BLaER1 treated with 17β-estradiol and CSF1 and Interleukin-3, amounts not matched to agents 10 nM and 100 nM (cell line): Measurements from ENCODE around the gene TBL2.
"Not testable (repeated sequence)": the region's sequence is repeated elsewhere in the genome, so short reads cannot be mapped to it uniquely, and the experiment has no call there.

Experiments used
- H3K27ac ChIP-seq, 11 experiments: shearing (Covaris generic); formaldehyde crosslinking; 2 replicates each; pipeline ENCODE4 v1.8.1; 2022
- H3K27me3 ChIP-seq, 11 experiments: shearing (Covaris generic); formaldehyde crosslinking; 2 replicates each; pipeline ENCODE4 v1.8.1; 2022
- H3K36me3 ChIP-seq, 11 experiments: shearing (Covaris generic); formaldehyde crosslinking; 2 replicates each; pipeline ENCODE4 v1.8.1; 2022
- H3K4me1 ChIP-seq, 10 experiments: shearing (Covaris generic); formaldehyde crosslinking; 2 replicates each; pipeline ENCODE4 v1.8.1; 2022
- H3K4me2 ChIP-seq, 11 experiments: shearing (Covaris generic); formaldehyde crosslinking; 2 replicates each; pipeline ENCODE4 v1.8.1; 2022
- H3K4me3 ChIP-seq, 10 experiments: shearing (Covaris generic); formaldehyde crosslinking; 2 replicates each; pipeline ENCODE4 v1.8.1; 2022
- H3K9ac ChIP-seq, 11 experiments: shearing (Covaris generic); formaldehyde crosslinking; 2 replicates each; pipeline ENCODE4 v1.8.1; 2022
- H3K9me3 ChIP-seq, 11 experiments: shearing (Covaris generic); formaldehyde crosslinking; replicated peaks in 1 of 11; 2 replicates each; pipeline ENCODE4 v1.8.1; 2022
- H4K20me1 ChIP-seq, 11 experiments: shearing (Covaris generic); formaldehyde crosslinking; 2 replicates each; pipeline ENCODE4 v1.8.1; 2022
- Cebpa-rat ChIP-seq, 11 experiments: shearing (Covaris generic); IDR thresholded peaks; 2 replicates each; pipeline ENCODE4 v1.8.1; 2022

The TBL2 gene

DNA sequence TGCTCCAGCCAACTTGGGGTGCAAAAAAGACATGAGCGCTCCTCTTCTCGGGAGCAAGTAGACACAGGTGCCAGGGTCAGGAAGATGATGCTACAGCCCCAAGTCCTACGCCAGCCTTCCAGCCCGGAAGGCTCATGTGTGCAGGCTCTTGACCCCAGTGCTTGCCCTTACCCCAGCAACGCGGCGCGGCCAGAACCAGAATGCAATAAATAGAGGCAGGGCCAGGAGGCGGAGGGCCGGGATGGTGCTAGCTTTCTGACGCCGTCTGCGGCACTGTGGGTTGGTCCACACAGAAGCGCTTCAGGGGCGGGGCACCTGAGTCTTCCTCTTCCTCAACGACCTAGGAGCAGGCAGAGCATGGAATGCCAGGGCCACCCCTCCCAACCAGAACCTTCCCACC is 41.3 kb downstream of the TBL2 start:
- no peak overlapping the region for H3K4me3 ChIP-seq
- no peaks in the 10 kb centered on the region for H3K27me3 ChIP-seq
- H4K20me1 ChIP-seq = peaks cover 0 to 43% (median 27%) of the 10 kb centered on the region in 11 experiments; a peak in 16 of 22 replicates
- H3K4me2 ChIP-seq = no peak overlapping the region
- no peaks in the 10 kb centered on the region for H3K9me3 ChIP-seq
- H3K27ac ChIP-seq = no peak overlapping the region
- no peak overlapping the region for H3K9ac ChIP-seq
- no peak for TF ChIP-seq Cebpa-rat (IDR thresholded peaks at IDR 0.05)
- no peaks in the 10 kb centered on the region for H3K4me1 ChIP-seq
- H3K36me3 ChIP-seq = peaks cover 77 to 100% (median 97%) of the 10 kb centered on the region in 11 experiments

DNA sequence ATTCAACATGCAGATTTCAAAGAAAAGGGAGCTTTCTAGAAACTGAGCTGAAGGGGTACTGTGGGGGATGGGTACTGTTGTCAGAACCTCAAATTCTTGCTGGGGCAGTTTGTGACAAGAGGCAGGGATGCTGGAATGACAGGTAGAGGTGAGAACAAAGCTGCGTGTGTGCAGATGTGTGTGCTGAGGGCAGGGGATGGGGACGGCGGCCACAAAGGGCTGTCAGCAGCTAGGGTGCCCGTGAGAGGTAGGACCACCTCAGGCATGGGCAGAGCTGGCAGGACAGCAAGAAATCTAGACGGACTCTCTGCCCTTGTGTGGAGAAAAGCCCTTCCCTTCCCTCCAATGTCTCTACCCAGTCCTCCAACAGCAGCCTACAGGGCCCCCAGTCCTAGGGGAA is 41.9 kb downstream of the TBL2 start:
- peaks cover 77 to 99% (median 96%) of the 10 kb centered on the region in 11 experiments for H3K36me3 ChIP-seq
- H3K4me2 ChIP-seq = no peak overlapping the region

DNA sequence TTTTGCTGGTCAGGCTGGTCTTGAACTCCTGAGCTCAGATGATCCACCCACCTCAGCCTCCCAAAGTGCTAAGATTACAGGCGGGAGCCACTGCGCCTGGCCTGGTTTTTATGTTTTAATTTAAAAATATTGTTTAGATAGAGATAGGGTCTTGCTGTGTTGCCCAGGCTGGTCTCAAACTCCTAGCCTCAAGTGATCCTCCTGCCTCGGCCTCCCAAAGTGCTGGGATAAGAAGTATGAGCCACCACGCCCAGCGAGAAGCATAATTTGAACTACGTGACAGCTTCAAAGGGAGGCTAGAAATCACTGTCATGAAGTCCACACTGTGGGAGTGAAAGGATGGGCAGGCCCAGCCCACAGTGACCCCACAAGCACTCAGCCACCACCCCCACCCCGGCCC is 42.5 kb downstream of the TBL2 start:
- not testable (repeated sequence) for H3K27me3 ChIP-seq, H3K9ac ChIP-seq, H3K9me3 ChIP-seq, H3K27ac ChIP-seq, H3K4me2 ChIP-seq, H3K4me1 ChIP-seq, H3K4me3 ChIP-seq
- Histone ChIP-seq H4K20me1 (peaks cover 0 to 32% (median 15%) of the 10 kb centered on the region in 11 experiments; a peak in 11 of 22 replicates), H3K36me3 (peaks cover 73 to 99% (median 92%) of the 10 kb centered on the region in 11 experiments)

More for the DNA sequence above, 41.9 kb downstream of the TBL2 start:
- H3K27me3 ChIP-seq = no peaks in the 10 kb centered on the region
- H3K27ac ChIP-seq = no peak overlapping the region
- TF ChIP-seq Cebpa-rat (IDR thresholded peaks at IDR 0.05) = no peak
- no peak overlapping the region for H3K9ac ChIP-seq
- peaks cover 0 to 37% (median 21%) of the 10 kb centered on the region in 11 experiments; a peak in 14 of 22 replicates for H4K20me1 ChIP-seq
- H3K4me3 ChIP-seq = no peak overlapping the region
- no peaks in the 10 kb centered on the region for H3K9me3 ChIP-seq
- no peaks in the 10 kb centered on the region for H3K4me1 ChIP-seq

DNA sequence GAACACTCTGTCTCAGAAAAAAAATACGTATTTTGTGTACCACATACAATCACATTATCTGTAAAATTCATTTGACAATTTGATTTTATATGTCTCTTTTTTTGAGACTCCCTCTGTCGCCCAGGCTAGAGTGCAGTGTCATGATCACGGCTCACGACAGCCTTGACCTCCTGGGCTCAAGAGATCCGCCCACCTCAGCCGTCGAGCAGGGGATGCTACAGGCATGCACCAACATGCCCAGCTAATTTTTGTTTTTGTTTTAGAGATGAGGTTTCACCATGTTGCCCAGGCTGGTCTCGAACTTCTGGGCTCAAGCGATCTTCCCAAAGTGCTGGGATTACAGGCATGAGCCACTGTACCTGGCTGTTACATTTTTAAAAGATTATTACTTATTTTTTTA is 44.6 kb downstream of the TBL2 start:
- H3K27ac ChIP-seq = peak overlapping the region in 3 of 11 experiments; percentile 18 to 36 (median 28); a peak in 2 of 22 replicates
- peak overlapping the region in 1 of 11 experiments; percentile 18; a peak in 1 of 22 replicates for H3K9ac ChIP-seq
- H4K20me1 ChIP-seq = peaks cover 0 to 24% (median 0%) of the 10 kb centered on the region in 11 experiments; a peak in 5 of 22 replicates
- no peak overlapping the region for H3K4me3 ChIP-seq
- H3K36me3 ChIP-seq = peaks cover 51 to 89% (median 75%) of the 10 kb centered on the region in 11 experiments
- no peak overlapping the region for H3K4me2 ChIP-seq
- H3K4me1 ChIP-seq = peaks cover 0 to 2% (median 0%) of the 10 kb centered on the region in 10 experiments; a peak in 4 of 20 replicates
- TF ChIP-seq Cebpa-rat (IDR thresholded peaks at IDR 0.05) = no peak
- H3K9me3 ChIP-seq = no peaks in the 10 kb centered on the region
- no peaks in the 10 kb centered on the region for H3K27me3 ChIP-seq

DNA sequence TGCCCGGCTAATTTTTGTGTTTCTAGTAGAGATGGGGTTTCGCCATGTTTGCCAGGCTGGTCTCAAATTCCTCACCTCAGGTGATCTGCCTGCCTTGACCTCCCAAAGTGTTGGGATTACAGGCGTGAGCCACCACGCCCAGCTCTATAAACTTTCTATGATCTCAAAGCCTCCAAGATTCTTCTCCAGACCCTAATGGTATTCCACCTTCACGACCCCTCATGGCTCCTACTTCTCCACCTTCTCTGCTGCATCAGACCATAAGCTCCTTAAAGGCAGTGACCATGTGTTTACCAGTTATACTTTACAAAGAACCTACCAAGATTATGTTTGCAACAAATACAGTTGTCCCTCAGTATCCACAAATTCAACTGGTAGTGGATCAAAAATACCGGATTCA is 46.2 kb downstream of the TBL2 start:
- Histone ChIP-seq H4K20me1 (peaks cover 0 to 14% (median 0%) of the 10 kb centered on the region in 11 experiments; a peak in 3 of 22 replicates), H3K9ac (no peak overlapping the region), H3K9me3 (no peaks in the 10 kb centered on the region), H3K4me3 (no peak overlapping the region), H3K4me2 (no peak overlapping the region), H3K4me1 (peaks cover 8 to 17% (median 14%) of the 10 kb centered on the region in 10 experiments), H3K27me3 (no peaks in the 10 kb centered on the region), H3K36me3 (peaks cover 36 to 74% (median 59%) of the 10 kb centered on the region in 11 experiments), H3K27ac (no peak overlapping the region)
- no peak for TF ChIP-seq Cebpa-rat (IDR thresholded peaks at IDR 0.05)

DNA sequence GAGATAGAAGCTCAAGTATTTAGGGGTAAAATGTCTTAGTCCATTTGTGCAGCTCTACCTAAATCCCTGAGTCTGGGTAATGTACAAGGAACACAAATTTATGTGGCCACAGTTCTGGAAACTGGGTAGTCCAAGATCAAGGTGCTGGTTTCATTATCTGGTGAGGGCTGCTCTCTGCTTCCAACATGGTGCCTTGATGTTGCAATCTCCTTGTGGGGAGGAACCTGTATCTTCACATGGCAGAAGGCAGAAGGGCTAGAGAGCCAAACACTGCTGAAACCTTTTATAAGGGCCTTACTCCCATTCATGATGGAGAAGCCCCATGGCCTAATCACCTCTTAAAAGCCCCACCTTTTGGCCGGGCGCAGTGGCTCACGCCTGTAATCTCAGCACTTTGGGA is 47.6 kb downstream of the TBL2 start:
- no peak overlapping the region for H3K4me2 ChIP-seq
- H3K9ac ChIP-seq = no peak overlapping the region
- H3K27me3 ChIP-seq = no peaks in the 10 kb centered on the region
- H3K9me3 ChIP-seq = no peaks in the 10 kb centered on the region
- H4K20me1 ChIP-seq = peaks cover 0 to 4% (median 0%) of the 10 kb centered on the region in 11 experiments; a peak in 1 of 22 replicates
- no peak overlapping the region for H3K4me3 ChIP-seq
- H3K4me1 ChIP-seq = peaks cover 22 to 31% (median 28%) of the 10 kb centered on the region in 10 experiments
- TF ChIP-seq Cebpa-rat (IDR thresholded peaks at IDR 0.05) = peak in 2 of 11 experiments; percentile 11 to 38; a peak in 3 of 22 replicates
- H3K27ac ChIP-seq = no peak overlapping the region
- H3K36me3 ChIP-seq = peaks cover 22 to 60% (median 45%) of the 10 kb centered on the region in 11 experiments

DNA sequence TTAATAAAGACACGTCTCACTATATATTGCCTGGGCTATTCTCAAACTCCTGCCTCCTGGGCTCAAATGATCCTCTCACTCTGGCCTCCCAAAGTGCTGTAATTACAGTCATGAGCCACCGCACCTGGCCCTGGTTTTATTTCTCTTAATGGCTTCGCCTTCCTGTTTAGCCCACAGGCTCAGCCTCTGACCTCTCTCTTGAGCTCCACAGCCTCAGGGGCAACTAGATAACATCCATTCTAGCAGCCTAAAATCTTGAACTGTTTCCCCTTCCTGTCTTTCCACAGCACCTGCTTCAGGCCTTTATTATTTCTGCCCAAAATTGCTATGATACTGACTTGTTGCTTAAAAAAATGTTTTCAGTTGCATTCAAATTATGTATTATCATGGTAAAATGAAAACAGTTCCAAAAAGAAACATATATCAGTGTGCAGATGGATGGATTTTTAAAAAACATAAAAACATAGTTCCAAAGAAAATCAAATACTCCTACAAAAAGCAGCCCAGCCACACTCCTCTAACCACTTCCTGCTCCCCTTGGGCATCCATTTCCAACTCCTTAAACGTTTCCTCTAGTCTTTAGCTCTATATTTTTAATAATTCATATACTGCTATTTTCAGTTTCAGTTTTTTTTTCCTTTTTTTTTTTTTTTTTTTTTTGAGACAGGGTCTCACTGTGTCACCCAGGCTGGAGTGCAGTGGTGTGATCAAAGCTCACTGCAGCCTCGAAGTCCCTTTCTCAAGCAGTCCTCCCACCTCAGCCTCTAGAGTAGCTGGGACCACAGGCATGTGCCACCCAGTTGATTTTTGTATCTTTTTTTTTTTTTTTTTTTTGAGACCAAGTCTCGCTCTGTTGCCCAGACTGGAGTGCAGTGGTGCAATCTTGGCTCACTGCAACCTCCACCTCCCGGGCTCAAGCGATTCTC is 51.2 kb downstream of the TBL2 start:
- Histone ChIP-seq H3K9ac (peak overlapping the region in 9 of 11 experiments; percentile 9 to 63 (median 36); a peak in 12 of 22 replicates), H3K4me1 (peaks cover 53 to 63% (median 60%) of the 10 kb centered on the region in 10 experiments), H3K27ac (peak overlapping the region in 10 of 11 experiments; percentile 38 to 76 (median 66); a peak in 21 of 22 replicates), H3K9me3 (no peaks in the 10 kb centered on the region), H3K4me3 (no peak overlapping the region; a peak in 1 of 20 replicates), H3K36me3 (peaks cover 3 to 25% (median 12%) of the 10 kb centered on the region in 11 experiments; a peak in 20 of 22 replicates), H3K27me3 (no peaks in the 10 kb centered on the region), H4K20me1 (no peaks in the 10 kb centered on the region), H3K4me2 (peak overlapping the region; percentile 75 to 95 (median 89))
- 0 out of 22 replicates have a peak, but pooled peaks of 1 of the 11 experiments have one; percentile 41 for TF ChIP-seq Cebpa-rat (IDR thresholded peaks at IDR 0.05)

DNA sequence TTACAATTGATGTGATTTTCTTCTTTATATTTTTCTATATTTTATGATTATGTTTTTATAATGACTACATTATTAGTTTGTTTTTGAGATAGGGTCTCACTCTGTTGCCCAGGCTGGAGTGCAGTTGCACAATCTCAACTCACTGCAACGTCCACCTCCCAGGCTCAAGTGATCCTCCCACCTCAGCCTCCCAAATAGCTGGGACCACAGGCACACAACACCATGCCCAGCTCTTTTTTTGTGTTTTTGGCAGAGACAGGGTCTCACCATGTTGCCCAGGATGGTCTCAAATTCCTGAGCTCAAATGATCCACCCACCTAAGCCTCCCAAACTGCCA is 52.3 kb downstream of the TBL2 start:
- Histone ChIP-seq H3K27ac (peak overlapping the region in 10 of 11 experiments; percentile 38 to 76 (median 66); a peak in 19 of 22 replicates), H3K4me3 (peak overlapping the region in 7 of 10 experiments; percentile 26 to 56 (median 40); a peak in 12 of 20 replicates), H3K9ac (peak overlapping the region; percentile 35 to 63 (median 52); a peak in 17 of 22 replicates), H3K4me1 (peaks cover 53 to 63% (median 60%) of the 10 kb centered on the region in 10 experiments), H3K36me3 (peaks cover 0 to 14% (median 6%) of the 10 kb centered on the region in 11 experiments; a peak in 8 of 22 replicates), H3K4me2 (peak overlapping the region; percentile 75 to 95 (median 89); a peak in 21 of 22 replicates)
- H3K27me3 ChIP-seq, H3K9me3 ChIP-seq, H4K20me1 ChIP-seq: not testable (repeated sequence)
- TF ChIP-seq Cebpa-rat (IDR thresholded peaks at IDR 0.05) = peak in 1 of 11 experiments; percentile 34; a peak in 1 of 22 replicates
